ENCODE results near the gene IDI1.
"Not testable (repeated sequence)": the region's sequence is repeated elsewhere in the genome, so short reads cannot be mapped to it uniquely, and the experiment has no call there.

Gene IDI1

DNA sequence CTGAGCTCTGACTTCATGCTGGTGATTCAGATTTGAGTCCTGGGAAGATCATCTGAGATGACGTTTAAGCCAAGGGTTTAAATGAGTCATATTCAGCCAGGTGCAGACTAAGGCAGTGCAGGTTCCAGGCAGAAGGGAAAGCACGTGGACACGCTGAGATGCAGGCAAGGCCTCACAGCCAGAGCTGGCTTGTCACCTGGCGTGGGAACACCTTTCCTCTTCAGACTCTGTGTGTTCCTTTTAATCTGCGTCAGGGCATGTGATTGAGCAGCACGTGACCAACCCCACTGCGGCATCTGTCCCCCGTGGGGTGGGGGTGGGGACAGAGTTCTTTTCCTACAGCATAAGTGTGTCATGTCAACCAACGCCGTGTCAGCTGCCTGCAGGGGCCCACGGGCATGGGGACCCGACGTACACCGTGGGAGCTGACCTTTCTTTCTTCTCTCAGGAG, 12.6 kb downstream of the IDI1 start:
- no peak for DNase-seq (ENCODE audit: extremely low read depth in 1 of 2, low read depth in 1 of 2)

DNA sequence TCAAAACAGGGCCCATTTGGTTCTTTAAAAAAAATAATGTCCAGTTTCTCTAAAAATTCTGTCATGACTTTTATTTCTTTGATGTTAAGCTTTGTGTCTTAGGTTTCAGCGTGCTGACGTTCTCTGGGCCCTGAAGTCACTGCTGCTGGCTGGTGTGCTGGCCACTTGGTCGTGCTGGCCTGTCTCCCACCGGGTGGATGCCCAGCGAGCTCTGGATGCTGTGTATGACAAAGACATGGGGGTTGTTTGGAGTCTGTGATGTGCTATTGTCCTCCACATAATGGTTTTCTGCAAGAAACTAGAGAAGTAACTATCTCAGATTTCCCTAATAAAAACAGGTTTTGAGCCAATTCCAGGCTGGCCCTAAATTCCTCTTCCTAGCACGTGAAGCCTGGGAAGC, 13.7 kb downstream of the IDI1 start:
- no peak for DNase-seq (ENCODE audit: extremely low read depth in 1 of 2, low read depth in 1 of 2)

- no peak for DNase-seq (ENCODE audit: extremely low read depth in 1 of 2, low read depth in 1 of 2)
Measured at GRCh38 chr10:1034758-1035157, 14.2 kb downstream of the IDI1 start.

GRCh38 chr10:1033601-1034000, 15.3 kb downstream of the IDI1 start:
- DNase-seq (ENCODE audit: extremely low read depth in 1 of 2, low read depth in 1 of 2) = no peak

- no peak for DNase-seq (ENCODE audit: extremely low read depth in 1 of 2, low read depth in 1 of 2)
Measured at GRCh38 chr10:1029838-1030237, 19.1 kb downstream of the IDI1 start.

GRCh38 chr10:1026578-1026977, 22.3 kb downstream of the IDI1 start:
- no peak for DNase-seq (ENCODE audit: extremely low read depth in 1 of 2, low read depth in 1 of 2)

DNA sequence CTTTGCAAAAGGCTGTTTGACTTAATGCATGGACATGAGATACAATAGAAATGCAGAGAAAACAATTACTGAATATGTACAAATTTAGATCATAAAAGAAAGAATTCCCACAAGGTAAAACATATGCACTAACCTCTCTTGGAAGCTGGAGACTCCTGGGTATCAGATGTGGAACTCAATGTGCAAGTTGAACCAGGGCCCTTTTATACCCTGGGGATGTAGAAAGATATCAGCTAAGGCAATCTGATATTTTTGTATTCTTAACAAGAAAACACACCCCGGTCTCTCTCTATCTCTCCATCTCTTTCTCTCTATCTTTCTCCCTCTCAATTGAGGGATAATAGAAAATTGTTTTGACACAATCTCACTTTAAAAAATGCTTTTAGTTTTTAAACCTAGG, 23.2 kb downstream of the IDI1 start, which contains the start of gene IDI2:
IDI2 (minus strand) TSS at position 177 of the 400 bp plus-strand sequence. CDS start 1,136 bp downstream, outside the sequence.
- no peak for DNase-seq (ENCODE audit: extremely low read depth in 1 of 2, low read depth in 1 of 2)

GRCh38 chr10:1024103-1024502, 24.8 kb downstream of the IDI1 start:
- no peak for DNase-seq (ENCODE audit: extremely low read depth in 1 of 2, low read depth in 1 of 2)

DNA sequence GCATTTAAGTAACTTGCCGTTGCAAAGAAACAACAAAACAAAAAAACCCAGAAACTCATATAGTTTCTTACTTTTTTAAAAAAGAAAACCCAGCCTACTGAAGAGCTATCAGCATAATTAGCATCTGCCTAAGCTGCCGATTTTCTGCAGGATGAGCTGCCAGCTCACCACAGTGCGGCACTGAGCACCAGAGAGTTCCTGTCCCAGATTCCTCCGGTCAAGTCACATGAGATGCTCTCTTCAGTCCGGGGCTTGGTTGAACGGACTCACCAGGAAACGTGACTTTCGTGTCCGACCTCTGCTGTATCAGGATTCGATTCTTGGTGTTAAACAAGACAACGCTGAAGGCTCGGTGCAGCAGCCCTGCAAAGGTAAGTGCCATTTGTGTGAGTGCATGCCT, 26.5 kb downstream of the IDI1 start:
- no peak for DNase-seq (ENCODE audit: extremely low read depth in 1 of 2, low read depth in 1 of 2)

- DNase-seq (ENCODE audit: extremely low read depth in 1 of 2, low read depth in 1 of 2) = no peak
Measured at GRCh38 chr10:1020958-1021357, 28.0 kb downstream of the IDI1 start.

DNA sequence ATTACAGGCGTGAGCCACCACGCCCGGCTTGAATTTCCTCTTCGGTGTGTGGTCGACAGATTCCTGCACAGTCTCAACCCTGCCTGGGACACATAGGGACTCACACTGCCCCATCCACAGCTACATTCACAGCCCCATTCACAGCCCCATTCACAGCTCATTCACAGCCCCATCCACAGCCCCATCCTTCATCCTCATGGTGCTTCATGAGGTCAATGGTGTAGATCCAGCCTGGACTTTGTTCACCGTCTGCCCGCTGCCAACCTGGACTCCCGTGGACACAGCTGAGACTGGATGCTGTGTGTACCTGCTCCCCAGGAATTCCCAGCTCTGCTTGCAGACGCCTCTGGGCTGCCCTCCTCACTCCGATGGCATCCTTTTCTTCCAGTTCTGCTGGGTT, 28.5 kb downstream of the IDI1 start:
- DNase-seq (ENCODE audit: extremely low read depth in 1 of 2, low read depth in 1 of 2) = no peak

DNA sequence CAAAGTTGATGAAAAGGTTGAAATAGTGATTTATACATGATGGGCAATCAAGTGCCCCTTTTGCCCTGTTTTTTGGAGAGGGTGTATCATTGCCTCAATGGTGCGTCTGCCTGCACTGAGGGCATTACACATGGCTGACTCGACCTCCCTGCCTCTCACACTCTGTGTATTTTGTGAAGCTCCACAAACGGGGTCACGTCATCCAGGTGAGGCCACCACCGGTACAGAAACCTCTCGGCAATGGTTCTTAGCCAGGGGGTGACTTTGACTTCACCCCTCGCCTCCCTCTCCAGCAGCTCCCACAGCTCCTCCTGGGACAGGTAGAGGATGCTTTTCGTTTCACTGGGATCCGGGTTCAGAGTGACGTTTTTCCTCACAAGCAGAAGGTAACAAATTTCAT, 29.6 kb downstream of the IDI1 start:
- DNase-seq (ENCODE audit: extremely low read depth in 1 of 2, low read depth in 1 of 2) = no peak

GRCh38 chr10:1015688-1016087, 33.2 kb downstream of the IDI1 start:
- DNase-seq (ENCODE audit: extremely low read depth in 1 of 2, low read depth in 1 of 2) = no peak

DNA sequence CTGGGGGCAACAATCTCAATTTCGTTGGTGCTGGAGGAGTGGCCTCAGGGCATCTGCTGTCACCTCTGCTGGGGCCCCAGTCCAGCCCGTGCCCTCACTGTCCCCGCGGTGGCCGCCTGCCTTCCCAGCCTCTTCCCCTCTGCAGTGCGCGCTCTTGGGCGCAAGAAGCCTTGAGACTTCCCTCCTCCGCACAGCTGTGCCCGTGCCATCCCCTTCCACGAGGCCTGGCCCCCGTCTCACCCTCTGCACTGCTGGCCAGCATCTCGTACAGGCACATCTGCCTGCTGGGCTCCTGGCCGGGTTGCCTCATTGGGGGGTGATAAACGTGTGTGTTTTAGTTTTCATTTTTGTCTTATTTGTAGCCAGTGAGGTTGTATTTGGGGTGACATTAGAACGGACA, 37.2 kb downstream of the IDI1 start:
- no peak for DNase-seq (ENCODE audit: extremely low read depth in 1 of 2, low read depth in 1 of 2)

DNA sequence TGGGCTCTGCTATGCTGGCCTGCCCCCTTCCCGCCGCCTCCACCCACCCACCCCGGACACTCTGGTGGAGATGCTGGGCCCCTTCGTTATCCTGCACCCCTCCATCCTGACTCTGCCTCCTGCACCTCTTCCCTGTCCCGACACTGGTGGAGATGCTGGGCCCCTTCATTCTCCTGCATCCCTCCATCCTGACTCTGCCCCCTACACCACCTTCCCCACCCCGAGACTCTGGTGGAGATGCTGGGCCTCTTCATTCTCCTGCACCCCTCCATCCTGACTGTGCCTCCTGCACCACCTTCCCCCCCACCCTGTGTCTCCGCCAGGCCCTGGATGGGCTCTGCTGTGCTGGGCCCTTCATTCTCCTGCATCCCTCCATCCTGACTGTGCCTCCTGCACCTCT, 38.2 kb downstream of the IDI1 start:
- no peak for DNase-seq (ENCODE audit: extremely low read depth in 1 of 2, low read depth in 1 of 2)

DNA sequence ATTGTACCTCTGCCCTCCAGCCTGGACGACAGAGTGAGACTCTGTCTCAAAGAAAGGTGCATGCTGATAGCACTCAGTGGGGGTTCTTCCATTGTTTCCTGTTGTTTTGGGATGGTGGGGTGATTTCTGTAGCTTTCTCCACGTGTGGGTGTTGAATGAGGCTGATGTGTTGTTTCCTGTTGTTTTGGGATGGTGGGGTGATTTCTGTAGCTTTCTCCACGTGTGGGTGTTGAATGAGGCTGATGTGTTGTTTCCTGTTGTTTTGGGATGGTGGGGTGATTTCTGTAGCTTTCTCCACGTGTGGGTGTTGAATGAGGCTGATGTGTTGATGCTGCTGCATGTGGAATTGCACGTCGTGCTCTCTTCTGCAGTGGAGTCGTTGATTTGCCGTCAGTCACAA, 39.0 kb downstream of the IDI1 start:
- not testable (repeated sequence) for DNase-seq (ENCODE audit: extremely low read depth in 1 of 2, low read depth in 1 of 2)

DNA sequence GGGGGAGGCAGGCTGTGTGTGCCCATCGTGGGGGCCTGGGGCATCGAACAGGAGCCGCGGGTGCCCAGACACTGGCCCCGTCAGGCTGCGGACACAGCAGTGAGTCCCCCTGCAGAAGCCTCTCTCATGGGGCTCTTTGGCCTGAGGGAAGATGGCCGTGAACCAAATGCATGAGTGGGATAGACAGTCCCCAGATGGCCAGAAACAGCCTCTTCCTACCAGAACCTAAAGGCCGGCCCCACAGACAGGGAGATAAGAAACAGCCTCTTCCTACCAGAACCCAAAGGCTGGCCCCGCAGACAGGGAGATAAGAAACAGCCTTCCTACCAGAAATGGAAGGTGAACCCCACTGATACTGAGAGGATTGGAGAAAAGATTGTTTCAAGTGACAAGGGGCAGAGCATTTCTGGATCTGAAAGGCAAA, 39.8 kb downstream of the IDI1 start:
- no peak for DNase-seq (ENCODE audit: extremely low read depth in 1 of 2, low read depth in 1 of 2)

DNA sequence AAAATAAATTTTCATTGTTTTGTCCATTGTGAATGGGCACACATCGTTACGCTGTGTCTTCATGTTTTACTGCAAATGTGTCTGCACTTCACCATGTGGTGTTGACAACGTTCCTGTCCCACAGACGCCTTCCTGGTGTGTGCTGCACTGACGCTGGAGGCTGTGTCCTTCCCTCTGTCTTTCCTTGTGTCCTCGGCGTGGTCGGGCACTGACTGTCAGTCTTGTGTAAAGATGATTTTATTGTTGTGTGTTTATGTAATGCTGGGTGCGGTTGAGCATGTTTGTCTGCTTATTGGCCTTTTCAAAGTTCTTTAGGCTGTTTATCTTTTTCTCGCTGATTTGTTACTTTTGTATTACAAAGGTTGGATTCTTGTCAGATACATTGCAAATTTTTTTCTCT, 41.3 kb downstream of the IDI1 start:
- DNase-seq (ENCODE audit: extremely low read depth in 1 of 2, low read depth in 1 of 2) = no peak

DNA sequence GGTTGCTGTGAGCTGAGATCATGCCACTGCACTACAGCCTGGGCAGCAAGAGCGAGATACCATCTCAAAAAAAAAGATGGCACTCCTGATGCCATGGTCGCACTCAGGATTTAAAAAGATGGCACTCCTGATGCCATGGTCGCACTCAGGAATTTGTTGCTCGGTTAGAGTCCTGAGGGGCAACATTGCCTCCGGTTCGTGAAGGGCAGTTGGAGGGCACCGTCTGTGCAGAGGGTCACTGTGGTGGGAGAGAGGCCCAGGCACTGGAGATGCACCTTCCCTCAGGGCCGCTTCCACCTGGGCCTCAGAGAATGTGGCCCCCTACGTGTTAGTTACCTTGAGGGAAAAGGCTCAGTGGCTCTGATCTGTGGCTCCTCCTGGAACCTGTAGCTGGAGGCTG, 42.3 kb downstream of the IDI1 start:
- DNase-seq (ENCODE audit: extremely low read depth in 1 of 2, low read depth in 1 of 2) = no peak

DNA sequence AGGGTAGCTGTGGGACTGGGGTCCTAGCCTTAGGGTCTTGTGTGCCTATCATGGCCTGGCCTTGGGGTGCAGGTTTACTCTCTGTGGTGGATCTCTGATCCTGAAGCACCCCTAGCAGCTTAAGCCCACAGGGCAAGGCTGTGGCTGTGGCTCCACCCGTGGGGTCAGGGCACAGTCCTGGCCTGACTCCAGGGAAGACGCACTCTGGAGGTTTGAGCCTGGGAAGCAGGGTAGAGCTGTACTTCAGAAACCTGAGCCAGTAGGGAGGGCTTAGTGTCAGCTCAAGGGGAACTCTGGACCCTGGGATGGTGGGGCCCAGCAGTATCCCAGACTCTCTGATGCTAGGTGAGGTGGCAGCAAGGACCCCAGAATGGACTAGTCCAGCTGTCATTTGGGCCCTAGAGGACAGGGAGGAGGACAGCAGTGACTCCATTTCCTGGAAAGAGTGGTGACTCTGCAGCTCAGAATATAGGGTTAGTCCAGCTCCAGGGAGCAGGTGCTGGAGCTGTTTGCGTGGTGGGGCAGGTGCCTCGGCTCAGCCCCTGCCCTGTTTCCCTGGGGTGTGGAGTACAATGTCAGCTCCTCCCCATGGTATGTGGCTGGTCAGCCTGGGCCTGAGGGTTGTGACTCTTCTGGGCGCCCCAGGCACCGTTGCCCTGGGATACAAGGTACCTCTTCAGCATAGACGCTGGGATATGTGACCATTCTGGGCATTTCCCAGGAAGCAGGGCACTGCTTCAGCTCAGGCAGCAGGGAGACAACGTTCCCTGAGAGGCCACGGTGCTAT, 44.8 kb downstream of the IDI1 start:
- no peak for DNase-seq (ENCODE audit: extremely low read depth in 1 of 2, low read depth in 1 of 2)

GRCh38 chr10:1002425-1003006, 46.4 kb downstream of the IDI1 start:
- no peak for DNase-seq (ENCODE audit: extremely low read depth in 1 of 2, low read depth in 1 of 2)

DNA sequence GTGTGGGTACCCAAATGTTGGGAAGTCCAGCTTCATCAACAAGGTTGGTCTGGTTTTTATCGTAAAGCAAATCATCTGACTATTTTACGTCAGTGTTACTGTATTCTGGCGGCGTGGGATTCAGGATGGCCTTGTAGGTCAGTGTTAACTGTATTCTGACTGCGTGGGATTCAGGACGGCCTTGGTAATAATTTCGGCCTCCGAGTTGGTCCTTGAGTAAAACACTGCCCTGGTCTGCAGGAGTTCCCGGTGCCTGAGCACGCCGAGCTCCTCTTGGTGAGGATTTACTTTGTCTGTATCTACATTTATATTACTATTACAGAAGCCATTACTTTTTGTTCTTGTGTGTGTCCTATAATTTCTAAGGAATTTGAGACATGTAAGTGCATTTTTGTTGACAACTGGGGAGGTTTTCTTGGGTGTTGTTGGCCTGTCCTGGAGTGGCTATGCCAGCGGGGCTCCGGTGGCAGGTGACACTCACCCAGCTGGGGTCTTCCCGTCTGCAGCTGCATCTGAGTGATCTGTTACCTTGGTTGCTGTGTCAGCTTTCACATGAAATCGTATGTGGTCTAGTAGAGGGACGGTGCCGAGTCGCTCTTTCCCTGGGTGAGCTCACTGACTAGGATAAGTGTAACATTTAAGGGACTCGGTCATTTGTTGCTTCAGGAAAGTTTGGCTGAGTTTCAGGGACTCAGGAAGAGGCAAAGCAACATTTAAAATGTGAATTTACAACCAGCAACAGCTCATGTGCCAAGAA, 51.5 kb downstream of the IDI1 start:
- DNase-seq (ENCODE audit: extremely low read depth in 1 of 2, low read depth in 1 of 2) = no peak

Data from stimulated activated CD8-positive, alpha-beta memory T cell treated with anti-CD3 and anti-CD28 coated beads, Interleukin-7, amount 100 ng/mL, for 48 hours (primary cell).